HCEC 1CT (cell line): ENCODE data around the gene TJAP1.
A peak's percentile ranks its signal among the peaks of the same experiment; 100 is the strongest.
"Not testable (repeated sequence)": the region's sequence is repeated elsewhere in the genome, so short reads cannot be mapped to it uniquely, and the experiment has no call there.

Experiments used
- DNase-seq: peaks from one replicate; pipeline ENCODE4 v3.0.0-alpha.2; 2017

Gene TJAP1

DNA sequence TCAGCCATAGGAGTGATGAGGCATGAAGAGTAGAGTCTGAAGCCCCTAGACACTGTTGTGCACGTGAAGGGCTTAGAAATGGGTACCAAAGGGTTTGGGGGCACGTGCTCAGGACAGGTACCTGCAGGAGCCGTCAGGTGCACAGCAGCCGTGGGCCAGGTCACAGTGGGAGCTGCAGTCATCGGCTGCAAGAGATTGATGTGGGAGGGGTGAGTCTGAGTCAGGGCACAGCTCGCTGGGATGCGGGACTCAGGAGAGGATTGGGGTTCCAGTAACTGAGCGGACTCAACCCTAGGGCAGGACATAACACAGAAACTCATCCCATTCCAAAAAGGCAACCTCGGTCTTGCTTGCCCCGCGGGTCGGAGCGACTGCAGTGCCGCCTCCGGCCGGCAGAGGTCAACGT, 23.1 kb upstream of the TJAP1 start:
- no peak for DNase-seq

DNA sequence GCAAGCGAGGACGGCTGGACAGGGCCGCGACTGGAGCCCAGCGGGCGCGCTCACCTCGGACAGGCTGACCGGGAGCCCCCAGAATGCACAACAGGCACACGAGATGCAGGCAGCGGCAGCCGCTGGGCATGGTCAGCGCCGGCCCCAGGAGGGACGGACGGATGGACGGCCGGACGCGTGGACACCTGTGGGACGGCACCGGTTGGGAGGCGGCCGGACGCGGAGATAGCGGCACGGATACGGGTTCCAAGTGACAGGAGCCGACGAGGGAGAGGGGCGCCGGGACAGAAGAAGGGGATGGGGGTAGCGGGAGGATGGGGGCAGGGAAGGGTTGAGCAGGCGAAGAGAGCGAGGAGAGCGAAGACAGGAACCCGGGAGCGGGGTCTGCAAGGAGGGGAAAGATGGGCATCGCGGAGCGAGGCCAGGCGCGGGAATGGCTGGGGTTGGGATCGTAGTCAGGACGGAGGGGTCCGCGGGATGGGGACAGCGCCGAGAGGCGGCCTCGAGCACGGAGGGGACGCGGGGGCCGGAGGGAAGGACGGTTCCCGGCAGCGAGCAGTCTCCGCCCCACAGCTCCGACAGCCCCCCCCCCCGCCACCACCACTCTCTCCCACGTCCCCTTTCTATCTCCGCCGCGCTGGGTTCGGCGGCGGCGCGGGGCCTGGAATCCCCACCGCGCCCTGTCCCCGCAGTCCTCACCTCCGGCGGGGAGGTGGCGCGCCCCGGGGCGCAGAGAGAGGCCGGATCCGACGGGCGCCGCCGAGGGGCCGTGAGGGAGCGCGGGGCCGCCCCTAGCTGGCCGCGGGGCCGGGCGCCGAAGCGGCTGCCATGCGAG, 22.5 kb upstream of the TJAP1 start:
- DNase-seq, result peak; percentile 80

DNA sequence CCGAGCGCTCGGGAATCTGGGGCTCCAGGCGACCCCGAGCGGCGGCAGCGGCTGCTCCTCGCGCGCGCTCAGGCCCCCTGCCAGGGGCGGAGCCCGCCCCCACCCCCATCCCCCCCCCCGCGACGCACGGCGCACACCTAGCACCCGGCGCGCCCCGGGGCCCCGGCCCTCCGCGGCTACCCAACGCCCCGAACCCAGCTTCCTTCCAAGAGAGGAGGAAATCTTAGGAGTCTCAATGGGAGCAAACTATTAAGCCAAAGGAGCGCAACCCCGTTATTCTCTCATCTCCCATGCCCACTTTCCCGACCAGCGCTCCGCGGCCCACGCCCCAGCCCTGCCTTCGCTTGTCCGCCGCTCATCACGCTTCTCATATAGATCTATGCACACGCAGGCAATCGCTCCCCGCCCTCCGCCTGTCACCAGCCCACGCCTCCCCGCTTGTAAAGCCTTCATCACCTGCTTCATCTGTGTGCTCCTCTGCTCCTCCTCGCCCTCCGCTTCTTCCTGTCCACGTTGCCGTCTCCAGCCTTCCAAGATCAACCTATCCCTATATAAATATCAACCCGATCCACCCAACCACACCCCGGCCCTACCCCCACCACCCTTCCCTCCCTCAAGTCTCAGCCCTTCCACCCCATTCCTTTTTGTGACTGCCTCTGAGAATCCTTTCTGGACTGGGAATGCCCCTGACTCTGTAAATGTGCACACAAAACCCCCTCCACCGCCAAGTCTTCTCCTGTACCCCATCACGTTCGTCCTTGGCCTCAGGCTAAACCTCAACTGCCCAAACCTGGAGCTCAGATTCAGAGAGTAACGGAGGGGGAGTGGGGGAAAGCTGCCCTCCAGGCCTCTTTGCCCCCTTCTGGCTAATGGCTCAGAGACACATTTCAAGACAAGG, 21.6 kb upstream of the TJAP1 start, which contains the start of gene DLK2:
DLK2 (minus strand) TSS at position 18 of the 898 bp plus-strand sequence. CDS start 723 bp downstream, outside the sequence.
- DNase-seq, result no peak

DNA sequence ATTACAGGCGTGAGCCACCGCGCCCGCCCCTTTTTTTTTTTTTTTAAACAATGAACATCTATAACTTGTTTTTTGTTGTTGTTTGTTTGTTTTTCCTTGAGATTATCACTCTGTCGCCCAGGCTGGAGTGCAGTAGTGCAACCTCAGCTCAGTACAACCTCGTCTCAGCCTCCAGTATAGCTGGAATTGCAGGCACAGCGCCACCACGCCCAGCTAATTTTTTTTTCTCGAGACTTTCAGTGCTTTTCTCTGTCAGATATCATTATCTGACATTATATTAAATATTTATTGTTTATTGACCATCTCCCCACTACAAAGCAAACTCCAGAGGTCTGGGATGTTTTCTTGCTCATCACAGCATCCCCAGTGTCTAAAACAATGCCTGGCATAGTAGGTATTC, 19.7 kb upstream of the TJAP1 start:
- no peak for DNase-seq

DNA sequence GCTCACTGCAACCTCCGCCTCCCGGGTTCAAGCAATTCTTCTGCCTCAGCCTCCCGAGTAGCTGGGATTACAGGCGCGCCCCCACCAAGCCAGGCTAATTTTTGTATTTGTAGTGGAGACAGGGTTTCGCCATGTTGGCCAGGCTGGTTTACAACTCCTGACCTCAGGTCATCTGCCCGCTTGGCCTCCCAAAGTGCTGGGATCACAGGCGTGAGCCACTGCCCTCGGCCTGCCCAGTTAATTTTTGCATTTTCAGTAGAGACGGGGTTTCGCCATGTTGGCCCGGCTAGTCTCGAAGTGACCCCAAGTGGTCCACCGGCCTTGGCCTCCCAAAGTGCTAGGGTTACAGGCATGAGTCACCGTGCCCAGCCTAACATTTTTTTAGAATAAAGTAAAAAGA, 19.2 kb upstream of the TJAP1 start:
- DNase-seq, result not testable (repeated sequence)

DNA sequence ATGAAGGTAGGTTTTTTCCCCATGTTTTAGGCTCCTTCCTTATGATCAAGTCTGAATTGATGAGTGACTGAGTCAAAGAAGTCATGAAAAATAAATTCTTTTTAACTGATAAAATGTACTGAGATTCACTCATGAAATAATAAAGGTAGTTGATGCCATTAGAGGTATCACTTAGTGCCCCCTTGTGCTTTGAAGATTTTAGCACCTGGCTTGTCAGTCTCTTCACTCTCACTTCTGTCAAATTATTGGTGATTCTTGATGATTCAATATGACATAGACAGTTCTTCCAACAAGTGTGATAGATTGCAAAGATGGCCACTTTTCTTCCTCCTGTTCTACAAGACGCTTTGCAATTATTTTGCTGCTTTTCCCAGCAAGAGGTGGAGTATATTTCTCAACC, 17.8 kb upstream of the TJAP1 start:
- DNase-seq, result no peak

DNA sequence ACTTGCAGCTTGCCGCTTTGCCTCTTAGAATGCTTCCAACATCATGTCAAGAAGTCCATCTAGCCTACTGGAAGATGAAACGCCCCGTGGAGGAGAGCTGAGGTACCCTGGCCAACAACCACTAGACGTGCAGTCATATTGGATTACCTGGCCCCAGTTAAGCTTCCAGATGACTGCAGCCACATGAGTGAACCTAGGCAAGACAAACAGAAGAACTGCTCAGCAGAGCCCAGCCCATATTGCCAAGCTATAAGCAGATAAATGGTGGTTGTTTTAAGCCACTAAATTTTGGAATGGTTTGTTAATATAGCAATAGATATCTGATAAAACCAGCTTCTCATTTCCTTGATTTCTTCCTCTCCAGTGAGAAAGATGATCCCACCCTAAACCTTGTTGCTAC, 17.3 kb upstream of the TJAP1 start:
- DNase-seq, result no peak

DNA sequence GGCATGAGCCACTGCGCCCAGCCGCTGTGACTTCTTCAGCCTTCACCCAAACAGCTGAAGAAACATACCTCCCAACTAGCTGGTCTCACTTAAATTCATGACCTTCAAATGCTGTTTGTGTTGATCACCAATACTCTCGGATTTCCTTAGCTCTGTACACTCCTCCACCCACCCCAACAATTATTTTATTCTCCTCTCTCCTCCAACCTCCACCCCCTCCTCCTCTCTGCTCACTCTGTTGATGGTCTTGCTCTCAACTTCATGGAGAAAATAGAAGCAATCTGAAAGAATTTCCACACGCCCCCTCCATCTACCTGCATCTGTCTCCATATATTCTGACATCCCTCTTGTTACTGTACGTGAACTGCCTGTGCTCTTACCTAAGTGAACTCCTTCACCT, 15.4 kb upstream of the TJAP1 start:
- no peak for DNase-seq

DNA sequence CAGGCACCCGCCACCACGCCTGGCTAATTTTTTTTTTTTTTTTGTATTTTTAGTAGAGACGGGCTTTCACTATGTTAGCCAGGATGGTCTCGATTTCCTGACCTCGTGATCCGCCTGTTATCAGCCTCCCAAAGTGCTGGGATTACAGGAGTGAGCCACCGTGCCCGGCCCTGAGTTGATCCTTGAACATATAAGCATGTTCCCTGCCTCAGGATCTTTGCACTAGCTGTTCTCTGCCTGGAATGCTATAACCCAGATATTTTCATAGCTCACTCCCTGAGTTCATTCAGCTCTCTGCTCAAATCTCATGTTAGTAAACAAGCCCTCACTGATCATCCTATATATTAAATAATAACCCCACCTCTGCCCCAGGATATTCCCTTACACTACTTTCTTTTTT, 13.0 kb upstream of the TJAP1 start:
- no peak for DNase-seq

DNA sequence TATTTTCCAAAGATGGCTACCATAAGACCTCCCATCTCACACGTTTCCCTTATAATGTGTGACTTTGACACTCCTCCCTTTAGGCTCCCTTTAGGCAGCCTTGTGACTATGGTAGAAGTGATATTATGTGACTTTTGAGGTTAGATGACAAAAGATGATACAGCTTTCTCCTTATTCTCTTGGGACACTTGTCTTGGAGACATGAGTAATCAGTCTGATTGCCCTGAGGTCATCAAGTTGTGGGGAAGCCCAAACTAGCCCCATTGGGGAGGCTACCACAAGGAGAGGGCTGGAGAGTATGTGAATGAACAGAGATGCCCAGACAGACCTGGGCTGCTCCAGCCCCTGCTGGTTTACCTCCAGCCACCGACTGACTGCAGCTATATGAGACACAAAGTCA, 11.4 kb upstream of the TJAP1 start:
- no peak for DNase-seq

DNA sequence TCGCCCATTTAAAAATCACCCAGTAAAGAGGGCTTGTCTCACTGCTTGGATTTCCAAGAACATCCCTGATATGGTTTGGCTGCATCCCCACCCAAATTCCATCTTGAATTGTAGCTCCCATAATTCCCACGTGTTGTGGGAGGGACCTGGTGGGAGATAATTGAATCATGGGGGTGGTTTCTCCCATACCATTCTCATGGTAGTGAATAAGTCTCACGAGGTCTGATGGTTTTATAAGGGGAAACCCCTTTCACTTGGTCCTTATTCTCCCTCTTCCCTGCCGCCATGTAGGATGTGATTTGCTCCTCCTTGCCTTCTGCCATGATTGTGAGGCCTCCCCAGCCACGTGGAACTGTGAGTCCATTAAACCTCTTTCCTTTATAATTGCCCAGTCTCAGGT, 10.1 kb upstream of the TJAP1 start:
- DNase-seq, result not testable (repeated sequence)

DNA sequence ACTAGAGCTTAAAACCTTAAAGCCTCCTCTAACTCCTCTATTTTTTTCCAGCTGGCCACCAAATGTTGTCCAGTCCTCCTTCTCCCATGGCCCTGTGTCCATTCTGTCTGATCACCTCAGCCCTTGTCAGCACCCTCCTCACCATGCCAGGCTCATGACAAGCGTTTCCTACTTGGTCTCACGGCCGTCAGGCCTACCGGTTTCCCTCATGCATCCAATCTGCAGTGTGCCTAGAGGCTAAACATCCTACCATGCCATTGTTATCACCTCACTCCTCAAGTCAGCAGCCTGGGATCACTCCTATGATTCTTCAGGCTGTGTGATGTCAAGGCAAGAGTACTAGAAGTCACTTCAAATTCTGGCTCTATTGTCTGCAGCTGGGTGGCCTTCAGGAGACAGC, 9.6 kb upstream of the TJAP1 start:
- DNase-seq, result no peak

DNA sequence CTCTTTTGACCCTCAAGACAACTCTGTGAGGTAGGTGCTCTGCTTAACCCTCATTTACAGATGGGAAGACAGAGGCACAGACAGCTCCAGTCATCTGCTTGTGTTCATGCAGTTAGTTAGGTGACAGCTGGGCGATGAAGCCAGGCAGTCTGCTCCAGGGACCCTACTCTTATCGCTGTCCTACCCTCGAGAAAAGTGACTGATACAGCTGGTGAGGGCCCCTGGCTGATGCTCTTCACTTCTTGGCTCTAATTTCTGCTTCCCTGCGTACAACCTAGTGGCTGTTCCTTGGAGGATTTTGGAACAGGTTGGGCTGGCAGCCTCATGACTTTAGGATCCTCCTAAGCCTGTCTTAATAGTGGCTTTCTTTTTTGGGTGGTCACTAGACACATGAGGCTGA, 9.1 kb upstream of the TJAP1 start:
- no peak for DNase-seq

DNA sequence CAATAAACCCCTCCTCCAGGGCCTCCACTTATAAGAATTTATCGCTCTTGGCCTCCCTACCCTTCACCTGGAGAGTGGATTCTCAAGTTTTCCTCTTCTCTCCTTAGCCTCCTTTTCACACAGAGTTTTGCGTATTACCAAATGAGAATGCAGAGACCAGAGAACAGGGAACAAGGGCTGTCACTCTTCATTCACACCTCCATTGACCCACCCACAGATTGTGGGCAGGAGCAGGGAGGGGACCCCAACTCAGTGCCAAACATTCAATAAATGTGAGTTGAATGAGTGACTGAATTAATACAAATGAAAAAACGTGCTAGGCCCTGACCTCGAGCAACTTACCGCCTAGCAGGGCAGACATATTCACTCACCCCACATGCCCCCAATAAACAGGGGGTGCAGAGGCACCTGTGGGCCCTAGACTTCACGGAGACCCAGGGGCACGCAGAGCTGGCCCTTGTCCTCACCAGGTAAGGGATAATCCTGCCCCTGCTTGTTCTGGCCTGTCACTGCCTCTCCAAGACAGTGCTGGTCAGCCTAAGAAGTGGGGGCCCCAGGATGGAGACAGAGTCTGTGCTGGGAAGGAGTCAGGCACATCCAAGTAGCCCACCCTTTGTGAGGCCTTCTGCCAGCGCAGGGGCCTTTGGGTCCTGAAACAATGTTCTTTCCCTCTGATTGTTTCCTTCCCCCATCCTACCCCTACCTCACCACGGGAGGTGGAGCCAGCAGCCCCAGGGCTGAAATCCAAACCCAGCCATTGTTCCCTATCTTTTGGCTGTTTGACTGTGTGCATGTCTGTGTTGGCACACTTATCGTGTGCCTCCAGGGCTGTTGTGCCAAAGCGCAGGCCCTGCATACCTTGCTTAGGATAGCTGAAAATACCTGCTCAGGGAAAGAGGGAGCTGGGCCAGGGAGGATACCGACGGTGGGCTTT, 8.4 kb upstream of the TJAP1 start:
- no peak for DNase-seq

DNA sequence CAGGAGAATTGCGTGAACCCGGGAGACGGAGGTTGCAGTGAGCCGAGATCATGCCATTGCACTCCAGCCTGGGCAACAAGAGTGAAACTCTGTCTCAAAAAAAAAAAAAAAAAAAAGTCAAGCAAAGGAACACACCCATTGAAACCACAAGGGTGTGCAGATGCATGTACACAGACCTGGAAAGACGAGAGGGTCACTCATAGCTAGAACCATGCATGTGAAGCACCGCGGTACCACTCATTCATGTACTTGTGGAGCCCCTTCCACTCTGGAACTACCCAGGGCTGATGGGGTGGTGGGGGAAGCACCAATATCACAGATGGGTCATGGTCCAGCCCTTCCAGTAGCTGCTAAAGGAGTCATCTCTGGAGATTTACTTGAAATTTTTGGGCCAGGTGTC, 7.4 kb upstream of the TJAP1 start:
- no peak for DNase-seq

DNA sequence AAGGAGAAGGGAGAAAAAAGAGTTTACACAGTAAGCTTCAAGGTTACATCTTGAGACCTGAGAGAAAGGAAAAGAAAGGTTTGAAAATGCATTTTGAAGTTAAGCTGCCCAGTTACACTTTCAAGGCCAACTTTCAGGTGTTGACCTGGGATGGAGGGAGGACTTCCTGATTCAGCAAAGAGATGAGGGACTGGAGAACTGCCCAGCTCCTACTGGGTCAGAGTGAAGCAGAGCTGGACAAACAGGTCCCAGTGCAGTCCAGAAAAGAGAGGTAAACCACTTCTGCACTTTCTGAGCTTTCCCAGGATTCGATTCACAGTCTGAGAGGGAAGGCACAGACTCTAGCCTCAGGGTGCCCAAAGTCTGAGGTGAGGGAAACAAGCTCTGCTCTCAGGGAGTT, 6.0 kb upstream of the TJAP1 start:
- DNase-seq, result no peak

DNA sequence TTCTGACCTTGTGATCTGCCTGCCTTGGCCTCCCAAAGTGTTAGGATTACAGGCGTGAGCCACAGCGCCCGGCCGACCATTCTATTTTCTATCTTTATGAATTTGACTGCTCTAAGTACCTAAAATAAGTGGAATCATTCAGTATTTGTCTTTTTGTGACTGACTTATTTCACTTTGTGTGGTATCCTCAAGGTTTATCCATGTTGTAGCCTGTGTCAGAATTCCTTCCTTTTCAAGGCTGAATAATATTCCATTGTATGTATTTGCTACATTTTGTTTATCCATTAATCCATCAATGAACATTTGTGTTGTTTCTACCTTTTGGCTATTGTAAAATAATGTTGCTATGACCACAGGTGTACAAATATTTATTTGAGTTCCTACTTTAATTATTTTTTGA, 4.9 kb upstream of the TJAP1 start:
- DNase-seq, result no peak

DNA sequence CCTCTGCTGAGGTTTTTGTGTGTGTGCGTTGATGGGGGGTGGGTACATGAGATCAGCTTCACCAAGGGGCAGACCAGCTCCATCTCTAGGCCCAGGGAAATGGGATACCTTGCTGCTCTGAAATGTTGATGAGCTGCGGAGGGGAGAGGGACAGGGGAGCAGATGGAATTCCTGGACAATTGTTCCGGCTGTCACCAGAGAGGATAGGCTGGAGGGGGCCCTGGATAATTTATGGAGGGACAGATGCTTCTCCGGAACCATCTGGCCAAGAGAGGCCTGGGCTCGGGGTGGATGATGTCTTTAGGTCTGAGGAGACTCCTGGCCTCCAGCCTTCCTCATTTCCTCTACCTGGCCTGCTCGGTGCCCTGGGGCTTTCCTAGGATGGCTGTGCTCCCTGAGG, 1.9 kb upstream of the TJAP1 start:
- DNase-seq, result no peak

DNA sequence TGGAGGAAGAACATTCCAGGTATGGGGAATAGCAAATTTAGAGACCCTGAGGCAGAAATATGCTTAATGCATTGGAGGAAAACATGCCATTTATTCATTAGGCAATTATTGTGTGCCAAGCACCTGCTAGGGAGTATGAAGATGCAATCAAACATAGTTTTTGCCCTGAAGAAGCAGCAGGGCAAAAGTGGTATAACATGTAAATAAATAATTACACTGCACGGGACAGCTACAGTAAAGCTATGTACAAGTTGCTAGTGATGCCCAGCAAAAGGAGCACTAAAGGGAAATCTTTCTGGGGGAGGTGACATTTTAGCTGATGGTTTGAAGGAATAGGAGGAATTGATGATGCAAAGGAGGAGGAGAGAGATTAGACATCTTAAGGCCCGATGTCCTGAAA, 624 bp upstream of the TJAP1 start:
- DNase-seq, result no peak

DNA sequence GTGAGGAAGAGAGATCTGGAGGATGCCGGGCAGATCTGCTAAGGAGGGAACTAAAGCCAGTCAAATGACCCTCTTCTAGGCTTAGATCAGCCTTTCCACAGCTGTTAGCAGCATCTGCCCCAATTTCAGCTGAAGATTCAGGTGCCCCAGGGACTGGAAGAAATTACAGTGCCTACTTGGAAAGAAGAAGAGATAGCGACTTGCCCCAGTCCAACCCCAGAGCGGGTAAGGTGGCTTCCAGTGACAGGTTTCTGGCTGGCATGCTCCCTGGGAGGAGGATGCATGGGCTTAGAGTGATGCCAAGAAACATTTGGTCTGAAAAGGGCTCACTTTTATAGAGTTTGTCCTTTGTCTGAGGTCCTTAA, 620 bp downstream of the TJAP1 start:
- no peak for DNase-seq

DNA sequence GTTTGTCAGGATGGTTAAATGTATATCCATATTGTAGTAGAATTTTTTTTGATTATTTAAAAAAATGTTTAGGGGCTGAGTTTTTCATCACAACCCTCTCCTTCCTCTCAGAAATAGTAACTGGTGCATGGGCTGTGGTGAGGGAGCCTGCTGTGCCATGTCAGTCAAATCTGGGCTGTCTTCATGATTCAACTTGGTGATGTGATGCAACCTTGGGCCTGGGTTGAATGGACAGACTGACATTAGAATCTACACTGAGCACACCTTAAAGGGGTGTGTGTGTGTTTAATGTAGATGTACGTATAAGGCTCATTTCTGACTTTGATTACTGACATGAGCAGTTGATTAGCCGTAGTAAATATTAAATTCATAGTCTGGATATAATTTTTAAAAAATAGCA, 3.7 kb downstream of the TJAP1 start:
- DNase-seq, result no peak

DNA sequence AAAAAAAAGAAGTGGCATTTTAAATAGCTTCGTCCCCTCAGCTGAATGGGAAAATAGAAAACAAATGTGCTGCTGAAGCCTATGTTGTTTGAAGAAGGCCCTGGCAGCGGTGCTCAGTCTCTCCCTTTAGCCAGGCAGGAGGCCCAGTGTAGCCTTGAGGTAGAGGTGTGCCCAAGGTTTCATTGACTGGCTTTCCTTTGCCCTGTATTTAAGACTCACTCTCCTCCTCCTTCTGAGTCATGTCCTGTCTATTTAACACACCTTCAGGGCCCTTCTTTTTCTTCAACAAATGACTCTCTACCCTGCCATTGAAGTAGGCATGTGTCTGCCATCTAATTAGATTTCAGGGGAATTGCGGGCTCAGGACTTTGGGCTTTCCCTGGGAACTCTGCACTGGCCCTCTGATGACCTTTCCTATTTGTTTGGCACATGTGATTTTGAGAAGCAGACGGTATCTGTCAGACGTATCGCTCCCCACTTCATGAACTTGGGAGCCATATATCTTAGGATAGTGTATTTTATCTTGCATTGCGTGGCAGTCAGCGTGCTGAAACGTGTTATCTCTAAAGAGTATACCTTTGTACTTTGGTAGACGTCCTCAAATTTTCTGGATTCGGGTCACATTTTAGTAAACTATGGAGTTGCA, 4.3 kb downstream of the TJAP1 start:
- DNase-seq, result no peak
